Panc1 (cell line): ENCODE results near the gene IPMK.

Experiments used
- CTCF ChIP-seq: fragments of 450-650 bp; IDR thresholded peaks from 2 replicates; pipeline ENCODE4 v1.5.1; 2017; ENCODE audit warnings: mild to moderate bottlenecking
- REST ChIP-seq, 2 experiments: IDR thresholded peaks; 2 replicates each; pipeline ENCODE4 v1.6.1; 2011 to 2012; ENCODE audit warnings: low read depth in 2 of 2, control low read depth in 1 of 2, low read length in 1 of 2, mild to moderate bottlenecking in 1 of 2, moderate library complexity in 1 of 2; ENCODE audit not compliant: insufficient read depth in 1 of 2

GRCh38 chr10:58189269-58189668, 78.4 kb downstream of the IPMK start:
- TF ChIP-seq CTCF (no peak), REST (IDR thresholded peaks at IDR 0.05; ENCODE audit: insufficient read depth in 1 of 2, low read depth in 2 of 2, low read length in 1 of 2) (no peak)
